Right atrium auricular region (tissue), 2 donors: ENCODE measurements around the gene MS4A15. TPM values are rescaled to one million over a fixed set of nuclear protein-coding genes. Genes with fewer than 3 reads are reported as not detected.

Source experiments
- DNase-seq: peaks from one replicate; pipeline ENCODE4 v3.0.0-alpha.2; 2019; ENCODE audit warnings: low spot score
- H3K27ac ChIP-seq, 2 donors: fragments of 200-600 bp; sonication (generic); 1 replicate in 1 of 2; 2 replicates in 1 of 2; pipeline ENCODE4 v1.5.1; 2016 to 2019
- H3K27me3 ChIP-seq, 2 donors: fragments of 200-600 bp; sonication (generic); one replicate each; pipeline versions ENCODE4 v1.5.1 to v1.6.0; 2017 to 2019
- H3K36me3 ChIP-seq: fragments of 200-600 bp; sonication (generic); one replicate; pipeline ENCODE4 v1.5.1; 2016
- H3K4me1 ChIP-seq, 2 donors: fragments of 200-600 bp; sonication (generic); one replicate each; pipeline versions ENCODE4 v1.5.1 to v1.6.0; 2017 to 2019
- H3K4me3 ChIP-seq, 2 donors: fragments of 200-600 bp; sonication (generic); 1 replicate in 1 of 2; 2 replicates in 1 of 2; pipeline ENCODE4 v1.5.1; 2017 to 2019; ENCODE audit warnings: mild to moderate bottlenecking in 1 of 2, moderate library complexity in 1 of 2
- H3K9me3 ChIP-seq, 2 donors: fragments of 200-600 bp; sonication (generic); one replicate each; pipeline ENCODE4 v1.5.1; 2019
- total RNA-seq, 2 donors: library from RNA; depleted of rRNA; stranded (reverse); fragments of >200 nt; gene quantifications; one replicate each; pipeline ENCODE4 v1.1.0, GENCODE V29; 2016
- TF ChIP-seq, protein P1 (sequence below), 2 donors: fragments of 200-600 bp; sonication (generic); IDR thresholded peaks; one replicate each; pipeline ENCODE4 v1.5.1; 2019; ENCODE audit warnings: antibody characterized with exemption in 2 of 2

The MS4A15 gene
- total RNA-seq, 2 donors from 2014 or later, result not detected

DNA sequence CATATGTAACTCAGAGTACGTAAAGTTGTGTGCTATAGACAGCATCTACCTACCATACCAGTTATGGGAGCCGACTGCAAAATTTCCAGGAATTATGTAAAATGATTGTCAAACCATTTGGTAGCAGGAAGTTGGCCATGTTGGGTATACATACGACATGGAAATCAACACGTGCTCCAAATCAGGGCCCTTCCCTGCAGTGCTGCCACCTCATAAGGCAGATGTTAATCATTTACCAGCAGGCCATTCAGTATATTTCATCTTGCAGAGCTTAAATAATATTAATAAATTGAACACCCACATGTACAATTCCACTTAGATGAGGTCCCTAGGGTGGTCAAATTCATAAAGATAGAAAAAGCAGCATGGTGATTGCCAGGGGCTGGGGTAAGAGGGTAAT lies 22.4 kb upstream of the MS4A15 start:
- Histone ChIP-seq H3K27ac (no peak overlapping the region), H3K27me3 (no peaks in the 10 kb centered on the region), H3K4me1 (no peaks in the 10 kb centered on the region), H3K9me3 (no peaks in the 10 kb centered on the region), H3K4me3 (no peak overlapping the region), H3K36me3 (no peaks in the 10 kb centered on the region)
- TF ChIP-seq, protein P1, sequence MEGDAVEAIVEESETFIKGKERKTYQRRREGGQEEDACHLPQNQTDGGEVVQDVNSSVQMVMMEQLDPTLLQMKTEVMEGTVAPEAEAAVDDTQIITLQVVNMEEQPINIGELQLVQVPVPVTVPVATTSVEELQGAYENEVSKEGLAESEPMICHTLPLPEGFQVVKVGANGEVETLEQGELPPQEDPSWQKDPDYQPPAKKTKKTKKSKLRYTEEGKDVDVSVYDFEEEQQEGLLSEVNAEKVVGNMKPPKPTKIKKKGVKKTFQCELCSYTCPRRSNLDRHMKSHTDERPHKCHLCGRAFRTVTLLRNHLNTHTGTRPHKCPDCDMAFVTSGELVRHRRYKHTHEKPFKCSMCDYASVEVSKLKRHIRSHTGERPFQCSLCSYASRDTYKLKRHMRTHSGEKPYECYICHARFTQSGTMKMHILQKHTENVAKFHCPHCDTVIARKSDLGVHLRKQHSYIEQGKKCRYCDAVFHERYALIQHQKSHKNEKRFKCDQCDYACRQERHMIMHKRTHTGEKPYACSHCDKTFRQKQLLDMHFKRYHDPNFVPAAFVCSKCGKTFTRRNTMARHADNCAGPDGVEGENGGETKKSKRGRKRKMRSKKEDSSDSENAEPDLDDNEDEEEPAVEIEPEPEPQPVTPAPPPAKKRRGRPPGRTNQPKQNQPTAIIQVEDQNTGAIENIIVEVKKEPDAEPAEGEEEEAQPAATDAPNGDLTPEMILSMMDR (IDR thresholded peaks at IDR 0.05), result no peak
- no peak for DNase-seq

DNA sequence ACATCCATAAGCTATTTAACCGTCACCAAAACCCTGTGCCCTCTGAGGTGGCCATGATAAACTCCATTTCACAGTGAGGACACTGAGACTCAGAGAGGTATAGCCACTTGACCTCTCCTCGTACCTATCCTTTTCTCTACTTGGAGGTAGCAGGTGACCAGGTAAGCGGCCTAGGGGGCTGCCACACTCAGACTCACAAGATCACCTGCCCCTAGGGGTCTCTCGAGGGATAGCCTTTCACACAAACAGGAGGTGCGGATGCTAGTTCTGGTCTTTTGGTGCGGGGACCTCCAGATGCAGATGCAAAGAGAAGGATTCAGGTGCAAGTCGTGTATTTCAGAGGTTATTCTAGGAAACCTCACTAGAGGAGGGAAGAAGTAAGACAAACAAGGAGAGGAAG lies 17.6 kb upstream of the MS4A15 start:
- Histone ChIP-seq H3K27ac (no peak overlapping the region), H3K4me1 (no peaks in the 10 kb centered on the region), H3K27me3 (no peaks in the 10 kb centered on the region), H3K36me3 (no peaks in the 10 kb centered on the region), H3K9me3 (peaks cover 0 to 17% of the 10 kb centered on the region in 2 donors), H3K4me3 (no peak overlapping the region)
- no peak for DNase-seq
- TF ChIP-seq, protein P1 (IDR thresholded peaks at IDR 0.05), result no peak

DNA sequence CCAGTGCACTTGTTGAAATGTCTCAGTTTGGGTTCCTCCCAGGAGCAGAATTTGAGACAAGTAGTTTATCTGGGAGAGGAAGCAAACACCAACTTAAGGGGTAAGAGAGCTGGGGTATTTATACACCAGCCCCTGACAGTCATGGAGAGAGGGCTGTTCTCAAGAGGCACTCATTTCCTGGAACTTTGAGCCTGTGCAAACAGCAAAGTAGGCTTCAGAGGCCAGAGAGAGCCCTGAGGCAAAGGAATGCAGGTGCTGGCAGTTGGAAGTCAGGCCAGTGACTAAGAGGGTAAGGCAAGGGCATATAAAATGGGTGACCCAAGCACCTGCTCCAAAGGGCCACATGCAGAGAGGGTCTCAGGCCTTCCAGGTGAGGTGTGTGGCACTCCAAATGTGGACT lies 16.1 kb upstream of the MS4A15 start:
- peaks cover 0 to 21% of the 10 kb centered on the region in 2 donors for H3K9me3 ChIP-seq
- no peak overlapping the region for H3K4me3 ChIP-seq
- no peaks in the 10 kb centered on the region for H3K36me3 ChIP-seq
- no peak overlapping the region for H3K27ac ChIP-seq
- TF ChIP-seq, protein P1 (IDR thresholded peaks at IDR 0.05), result no peak
- no peaks in the 10 kb centered on the region for H3K27me3 ChIP-seq
- no peak for DNase-seq
- no peaks in the 10 kb centered on the region for H3K4me1 ChIP-seq

DNA sequence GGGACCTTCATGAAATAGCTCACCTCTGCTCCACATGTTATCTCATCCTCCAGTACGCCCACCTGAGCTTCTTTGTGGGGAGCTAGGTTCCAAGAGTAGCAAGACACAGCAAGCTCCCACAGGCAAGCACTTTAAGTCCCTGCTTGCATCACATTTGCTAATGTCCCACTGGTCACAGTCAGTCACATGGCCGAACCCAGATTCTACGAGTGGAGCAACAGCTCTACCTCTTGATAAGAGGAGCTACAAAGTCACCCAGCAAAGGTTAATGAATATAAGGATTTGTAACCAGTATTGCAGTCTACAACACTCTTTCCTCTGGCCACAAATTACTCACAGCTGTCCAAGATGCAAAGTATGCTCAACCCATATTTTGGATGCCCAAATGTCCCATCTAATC lies 15.2 kb upstream of the MS4A15 start:
- peaks cover 0 to 21% of the 10 kb centered on the region in 2 donors for H3K9me3 ChIP-seq
- TF ChIP-seq, protein P1 (IDR thresholded peaks at IDR 0.05), result no peak
- H3K27ac ChIP-seq, result no peak overlapping the region
- H3K27me3 ChIP-seq, result no peaks in the 10 kb centered on the region
- H3K4me1 ChIP-seq, result no peaks in the 10 kb centered on the region
- no peaks in the 10 kb centered on the region for H3K36me3 ChIP-seq
- no peak for DNase-seq
- no peak overlapping the region for H3K4me3 ChIP-seq

DNA sequence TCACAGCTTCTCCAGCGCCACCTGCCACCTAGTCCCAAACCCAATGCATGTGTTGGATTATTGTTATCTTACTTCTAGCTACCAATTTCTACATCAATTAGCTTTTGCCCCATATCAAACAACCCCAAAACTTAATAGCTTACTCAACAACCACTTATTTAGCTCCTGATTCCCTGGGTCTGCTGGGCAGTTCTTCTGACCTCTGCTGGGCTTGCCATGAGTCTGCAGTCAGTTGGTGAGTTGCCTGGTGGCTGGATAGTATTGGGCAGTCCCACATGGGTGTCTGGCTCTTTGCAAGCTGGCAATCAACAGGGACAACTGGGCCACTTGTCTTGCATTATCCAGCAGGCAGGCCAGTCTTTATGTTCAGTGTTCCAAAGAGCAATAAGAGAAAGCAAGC lies 13.6 kb upstream of the MS4A15 start:
- TF ChIP-seq, protein P1 (IDR thresholded peaks at IDR 0.05), result no peak
- no peak for DNase-seq
- H3K27me3 ChIP-seq, result no peaks in the 10 kb centered on the region
- no peak overlapping the region for H3K27ac ChIP-seq
- no peaks in the 10 kb centered on the region for H3K36me3 ChIP-seq
- no peak overlapping the region for H3K4me3 ChIP-seq
- peaks cover 0 to 21% of the 10 kb centered on the region in 2 donors for H3K9me3 ChIP-seq
- no peaks in the 10 kb centered on the region for H3K4me1 ChIP-seq

DNA sequence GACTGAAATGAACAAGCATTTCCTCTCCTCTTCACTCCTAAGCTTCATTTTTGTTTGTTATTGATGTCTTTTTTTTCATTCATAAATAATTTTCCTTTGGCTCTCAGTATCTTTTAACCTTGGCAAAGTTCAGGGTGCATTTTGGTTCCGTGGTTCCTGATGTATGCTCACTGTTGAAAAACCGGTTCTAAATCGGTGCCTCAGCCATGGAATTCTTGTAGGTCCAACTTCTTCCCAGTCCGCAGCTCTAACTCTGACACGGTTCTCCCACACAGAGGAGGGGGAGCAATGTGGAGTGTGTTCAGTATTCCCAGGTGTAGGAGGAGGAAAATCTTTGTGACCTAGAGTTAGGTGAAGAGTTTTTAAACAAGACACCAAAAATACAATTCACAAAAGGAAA lies 12.6 kb upstream of the MS4A15 start:
- Histone ChIP-seq H3K4me1 (no peaks in the 10 kb centered on the region), H3K27me3 (no peaks in the 10 kb centered on the region), H3K4me3 (no peak overlapping the region), H3K27ac (no peak overlapping the region), H3K36me3 (no peaks in the 10 kb centered on the region), H3K9me3 (peaks cover 0 to 21% of the 10 kb centered on the region in 2 donors)
- DNase-seq, result no peak
- TF ChIP-seq, protein P1 (IDR thresholded peaks at IDR 0.05), result no peak
